ENCODE measurements around the gene PPIL4.

DNA sequence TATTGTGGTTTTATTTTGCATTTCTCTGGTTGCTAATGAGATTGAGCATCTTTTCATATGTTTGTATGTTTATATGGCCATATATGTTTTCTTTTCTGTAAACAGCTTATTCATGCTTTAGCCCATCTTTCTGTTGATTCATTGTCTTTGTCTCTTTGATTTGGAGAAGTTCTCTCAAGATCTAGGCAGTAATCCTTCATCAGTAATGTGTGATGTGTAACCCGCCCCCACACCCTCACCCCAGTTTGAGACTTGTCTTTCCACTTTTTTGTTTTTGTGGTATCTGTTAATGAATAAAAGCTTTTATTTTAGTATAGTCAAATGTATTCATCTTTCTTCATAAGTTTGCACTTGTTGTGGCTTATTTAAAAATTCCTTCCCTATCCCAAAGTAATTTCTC lies 87.0 kb downstream of the PPIL4 start:
- no peak for TF ChIP-seq POLR2AphosphoS5 (IDR thresholded peaks at IDR 0.05; ENCODE audit: borderline replicate concordance, low read depth, low read length)
- no peak for TF ChIP-seq EZH2 (IDR thresholded peaks at IDR 0.05)

Data from SK-N-MC (cell line).